Pericardium fibroblast (primary cell): ENCODE results near the gene CLEC2B. TPM values are rescaled to one million over a fixed set of nuclear protein-coding genes. Genes with fewer than 3 reads are reported as not detected.

ENCODE experiments used
- total RNA-seq: library from RNA; depleted of rRNA; stranded (reverse); fragments of >200 nt; gene quantifications from 2 replicates; pipeline ENCODE4 v1.2.3, GENCODE V29; 2015

Gene CLEC2B
- total RNA-seq: 4.0 and 11.4 TPM in 2 replicates

DNA sequence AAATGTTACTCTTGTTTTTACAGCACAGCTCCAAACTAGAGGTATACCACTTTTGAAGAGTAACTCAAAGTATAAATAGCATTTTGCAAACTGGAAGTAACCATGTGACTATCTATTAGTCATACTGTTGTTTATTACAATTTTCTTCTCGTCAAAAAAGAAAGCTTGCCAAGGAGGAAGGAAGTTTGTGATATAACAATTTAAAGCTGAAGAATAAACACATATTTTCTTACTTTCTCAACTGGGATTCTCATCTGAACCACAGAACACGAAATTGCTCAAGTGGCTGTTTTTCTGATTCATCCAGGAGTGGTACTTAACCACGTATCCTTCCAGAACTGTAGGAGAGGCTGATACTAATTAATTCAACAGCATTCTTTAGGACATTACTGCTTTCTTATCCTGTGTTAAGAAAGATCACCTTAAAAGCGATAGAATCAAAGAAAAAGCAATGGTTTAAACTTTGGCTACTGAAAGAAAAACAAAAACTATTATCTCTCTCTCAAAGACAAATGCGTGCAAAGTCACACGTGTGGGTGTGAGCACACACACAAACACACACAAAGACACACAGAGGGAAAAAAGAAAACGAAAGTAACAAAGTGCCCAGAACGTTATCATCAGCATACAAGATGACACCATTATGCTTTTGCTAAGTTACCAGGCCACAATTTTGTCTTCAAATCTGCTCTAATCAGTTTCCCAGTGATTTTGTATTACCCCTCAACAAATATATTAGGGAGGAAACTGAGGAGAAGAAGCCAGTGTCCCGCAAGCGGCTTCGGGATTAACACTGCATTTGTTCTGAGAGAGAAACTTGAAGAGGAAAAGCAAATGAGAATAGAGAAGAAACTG, at the start of gene CLEC2B:
Gene CLEC2B (minus strand): TSS at position 48 of the 855 bp plus-strand sequence.

DNA sequence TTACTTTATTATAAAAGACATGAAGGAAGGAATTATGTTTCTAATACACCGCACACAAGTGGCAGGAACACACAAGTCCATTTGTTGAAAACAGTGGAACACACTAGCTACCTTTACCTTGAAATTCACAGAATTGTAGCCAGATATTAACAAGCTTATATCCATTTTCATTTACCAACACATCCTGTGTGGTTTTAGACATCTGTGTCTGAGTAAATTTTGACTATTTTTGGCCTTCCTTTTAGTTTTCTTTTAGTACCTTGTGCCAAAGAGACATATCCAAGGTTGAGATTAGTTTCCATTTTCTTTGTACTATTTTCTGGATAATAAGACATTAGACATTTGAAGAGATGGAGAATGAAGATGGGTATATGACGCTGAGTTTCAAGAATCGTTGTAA, 12.1 kb upstream of the CLEC2B start, which contains the start of gene KLRF2:
Gene KLRF2 (plus strand): TSS at position 244 of the 400 bp plus-strand sequence. CDS start 107 bp downstream, at position 351.

DNA sequence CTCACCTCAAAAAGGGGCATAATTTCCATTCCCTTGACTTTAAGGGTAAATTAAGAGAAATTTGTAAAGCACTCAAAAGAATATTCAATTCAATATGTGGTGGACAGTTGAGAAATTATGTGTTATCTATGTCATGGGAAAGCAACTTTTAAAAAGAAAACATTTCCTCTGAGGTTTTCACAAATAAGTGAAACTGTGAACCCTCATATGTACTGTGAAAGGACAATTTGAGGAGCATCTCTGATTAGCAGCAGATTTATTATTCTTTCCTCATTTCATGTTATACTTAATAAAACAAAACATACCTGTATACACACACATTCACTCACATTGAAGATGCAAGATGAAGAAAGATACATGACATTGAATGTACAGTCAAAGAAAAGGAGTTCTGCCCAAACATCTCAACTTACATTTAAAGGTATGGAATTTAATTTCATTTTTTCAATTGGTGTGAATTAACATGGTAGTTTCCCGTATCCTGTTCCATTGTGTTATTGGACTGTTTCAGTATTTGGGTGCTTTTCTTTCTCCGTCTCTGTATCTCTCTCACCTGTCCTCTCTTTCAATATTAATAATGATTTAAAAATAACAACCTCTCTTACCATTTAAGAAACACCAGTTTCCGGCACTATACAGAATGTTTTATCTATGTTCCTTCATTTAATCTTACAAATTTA, 41.8 kb downstream of the CLEC2B start, which contains the start of gene KLRF1:
Gene KLRF1 (plus strand): TSS at position 273 of the 680 bp plus-strand sequence. CDS start 64 bp downstream, at position 337.

Other genes starting within 250 kb of the CLEC2B start
- 1.7 and 2.7 TPM in 2 replicates for gene CLEC2D, start 199.6 kb downstream of the CLEC2B start, total RNA-seq
- gene CLECL1, start 136.3 kb downstream of the CLEC2B start, total RNA-seq: not detected in 2 replicates
- gene CD69, start 108.5 kb downstream of the CLEC2B start, total RNA-seq: not detected in 2 replicates
- 3.0 TPM in 1 of 2 replicates, not detected in the other for gene KLRF1, start 41.9 kb downstream of the CLEC2B start, total RNA-seq
- gene KLRF2, start 12.1 kb upstream of the CLEC2B start, total RNA-seq: not detected in 2 replicates
- gene CLEC2A, start 63.0 kb upstream of the CLEC2B start, total RNA-seq: not detected in 2 replicates
- gene CLEC12A, start 102.1 kb upstream of the CLEC2B start, total RNA-seq: not detected in 2 replicates
- not detected in 2 replicates for gene CLEC1B, start 129.8 kb upstream of the CLEC2B start, total RNA-seq
- gene CLEC12B, start 141.3 kb upstream of the CLEC2B start, total RNA-seq: not detected in 2 replicates
- not detected in 2 replicates for gene CLEC9A, start 161.3 kb upstream of the CLEC2B start, total RNA-seq
- 0.09 and 0.23 TPM in 2 replicates for gene CLEC1A, start 229.6 kb upstream of the CLEC2B start, total RNA-seq